Nephron progenitor cell (in vitro differentiated cells): ENCODE measurements around the gene RBM28.

Experiments
- DNase-seq: peaks from one replicate; pipeline ENCODE4 v3.0.0; 2021
- H3K27ac Mint-ChIP-seq: 2 replicates; pipeline ENCODE4 v1.8.0; 2021; ENCODE audit warnings: mild to moderate bottlenecking, moderate library complexity, mixed read lengths
- H3K27me3 Mint-ChIP-seq: 2 replicates; pipeline ENCODE4 v1.8.0; 2021; ENCODE audit warnings: mild to moderate bottlenecking, low read depth, mixed read lengths; ENCODE audit not compliant: poor library complexity
- H3K36me3 Mint-ChIP-seq: 2 replicates; pipeline ENCODE4 v1.8.0; 2021; ENCODE audit warnings: low read depth, mixed read lengths
- H3K4me1 Mint-ChIP-seq: 2 replicates; pipeline ENCODE4 v1.8.0; 2021; ENCODE audit warnings: mixed read lengths
- H3K4me3 Mint-ChIP-seq: 2 replicates; pipeline ENCODE4 v1.8.0; 2021; ENCODE audit warnings: mild to moderate bottlenecking, moderate library complexity, mixed read lengths
- H3K9me3 Mint-ChIP-seq: 2 replicates; pipeline ENCODE4 v1.8.0; 2021; ENCODE audit warnings: mild to moderate bottlenecking, moderate library complexity, mixed read lengths
- CTCF ChIP-seq: fragments of 200-600 bp; sonication (generic); IDR thresholded peaks from 2 replicates; pipeline ENCODE4 v1.5.0; 2021; ENCODE audit warnings: antibody characterized with exemption

RBM28 gene

GRCh38 chr7:128378637-128379036, 34.9 kb upstream of the RBM28 start:
- Mint-ChIP-seq H3K27me3 (peaks cover 12% of the 10 kb centered on the region), H3K36me3 (no peaks in the 10 kb centered on the region), H3K27ac (no peak overlapping the region), H3K9me3 (no peaks in the 10 kb centered on the region), H3K4me3 (no peak overlapping the region), H3K4me1 (peaks cover 31% of the 10 kb centered on the region)
- no peak for TF ChIP-seq CTCF
- DNase-seq: no peak

- no peak overlapping the region for H3K27ac Mint-ChIP-seq
- no peak overlapping the region for H3K4me3 Mint-ChIP-seq
- no peaks in the 10 kb centered on the region for H3K9me3 Mint-ChIP-seq
- no peaks in the 10 kb centered on the region for H3K36me3 Mint-ChIP-seq
- peaks cover 8% of the 10 kb centered on the region for H3K27me3 Mint-ChIP-seq
- no peak for DNase-seq
- TF ChIP-seq CTCF: no peak
- H3K4me1 Mint-ChIP-seq: peaks cover 26% of the 10 kb centered on the region
Observed at GRCh38 chr7:128376077-128376476, 32.4 kb upstream of the RBM28 start.

GRCh38 chr7:128374041-128374440, 30.3 kb upstream of the RBM28 start:
- Mint-ChIP-seq H3K27me3 (peaks cover 10% of the 10 kb centered on the region), H3K4me3 (no peak overlapping the region), H3K36me3 (no peaks in the 10 kb centered on the region), H3K27ac (no peak overlapping the region), H3K4me1 (peaks cover 7% of the 10 kb centered on the region), H3K9me3 (no peaks in the 10 kb centered on the region)
- TF ChIP-seq CTCF: no peak
- DNase-seq: no peak

GRCh38 chr7:128373606-128374005, 29.9 kb upstream of the RBM28 start:
- Mint-ChIP-seq H3K4me1 (peaks cover 3% of the 10 kb centered on the region), H3K4me3 (no peak overlapping the region), H3K27me3 (peaks cover 10% of the 10 kb centered on the region), H3K9me3 (no peaks in the 10 kb centered on the region), H3K36me3 (no peaks in the 10 kb centered on the region), H3K27ac (no peak overlapping the region)
- TF ChIP-seq CTCF: no peak
- DNase-seq: no peak

GRCh38 chr7:128370491-128370890, 26.8 kb upstream of the RBM28 start:
- no peak for DNase-seq
- Mint-ChIP-seq H3K27me3 (peaks cover 32% of the 10 kb centered on the region), H3K36me3 (no peaks in the 10 kb centered on the region), H3K27ac (no peak overlapping the region), H3K9me3 (no peaks in the 10 kb centered on the region), H3K4me1 (no peaks in the 10 kb centered on the region), H3K4me3 (no peak overlapping the region)
- no peak for TF ChIP-seq CTCF

GRCh38 chr7:128366986-128367385, 23.3 kb upstream of the RBM28 start:
- Mint-ChIP-seq H3K27ac (no peak overlapping the region), H3K9me3 (no peaks in the 10 kb centered on the region), H3K36me3 (no peaks in the 10 kb centered on the region), H3K4me1 (peaks cover 4% of the 10 kb centered on the region), H3K4me3 (no peak overlapping the region), H3K27me3 (peaks cover 64% of the 10 kb centered on the region)
- no peak for TF ChIP-seq CTCF
- no peak for DNase-seq
